Raji (cell line): ENCODE measurements around the gene ZNF367.

Source experiments
- POLR2A ChIP-seq: IDR thresholded peaks from 2 replicates; pipeline ENCODE4 v1.6.1; 2011; ENCODE audit warnings: low read depth, low read length, control low read depth; ENCODE audit not compliant: insufficient read depth

The ZNF367 gene

DNA sequence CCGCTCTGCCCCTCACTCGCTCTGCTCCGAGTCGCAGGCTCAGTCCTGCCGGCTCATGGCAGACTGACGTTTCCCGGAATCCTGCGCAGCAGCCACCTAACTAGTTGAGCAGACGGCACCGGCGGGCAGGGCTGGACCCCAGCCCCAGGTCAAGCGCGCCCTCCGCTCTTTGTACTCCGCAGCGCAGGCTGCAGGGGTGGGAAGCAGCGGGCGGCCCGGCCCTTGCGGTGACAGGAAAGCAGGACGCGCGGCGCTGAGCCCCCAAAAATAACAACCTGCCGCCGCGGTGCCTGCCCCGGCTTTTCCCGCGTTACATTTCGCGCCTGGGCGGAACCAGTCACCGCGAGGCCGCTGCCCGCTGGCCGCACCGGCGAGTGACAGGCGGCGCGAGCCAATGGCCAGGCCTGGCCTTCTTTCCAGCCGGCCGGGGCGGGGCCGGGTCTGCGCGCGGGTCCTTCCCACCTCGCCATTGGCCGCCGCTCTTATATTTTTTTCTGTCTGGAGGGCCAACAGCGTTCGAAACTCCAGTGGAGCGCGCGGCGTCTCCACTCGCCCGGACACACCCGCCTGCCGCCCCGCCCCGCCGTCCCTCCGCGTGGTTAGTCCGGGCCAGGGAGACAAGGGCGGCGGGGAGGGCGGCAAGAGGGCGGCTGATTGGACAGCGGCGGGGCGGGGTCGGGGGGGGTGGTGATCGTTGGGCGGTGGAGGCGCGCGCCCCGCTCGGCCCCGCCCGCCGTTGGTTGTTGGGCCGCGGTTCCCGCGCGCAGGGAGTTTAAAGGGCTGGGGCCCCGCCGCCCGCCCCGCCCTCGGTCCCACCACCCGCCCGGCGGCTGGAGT, at the start of gene ZNF367:
TSS of gene ZNF367 (minus strand) at position 288 of the 837 bp plus-strand sequence. CDS start 338 bp downstream, outside the sequence.
- TF ChIP-seq POLR2A, result peak; percentile 82

DNA sequence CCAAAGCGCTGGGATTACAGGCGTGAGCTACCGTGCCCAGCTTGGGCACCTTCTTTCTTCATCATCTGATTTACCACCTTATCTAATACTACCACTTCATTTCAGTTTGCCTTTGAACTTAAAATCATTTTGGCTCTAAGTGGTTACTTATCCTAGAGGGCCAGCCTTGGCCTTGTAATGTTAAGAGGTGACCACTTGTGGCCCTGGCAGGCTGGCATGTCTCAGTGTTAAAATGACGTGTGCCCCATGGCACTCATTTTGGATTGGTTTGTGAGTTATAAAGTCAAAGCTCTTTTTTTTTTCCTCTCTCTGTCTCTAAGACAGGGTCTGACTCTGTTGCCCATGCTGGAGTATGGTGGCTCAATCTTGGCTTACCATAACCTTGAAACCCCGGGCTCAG, 49.6 kb upstream of the ZNF367 start:
- TF ChIP-seq POLR2A, result no peak

GRCh38 chr9:96464426-96464825, 46.3 kb upstream of the ZNF367 start:
- TF ChIP-seq POLR2A, result no peak

GRCh38 chr9:96462541-96462940, 44.4 kb upstream of the ZNF367 start:
- no peak for TF ChIP-seq POLR2A

GRCh38 chr9:96461336-96461735, 43.2 kb upstream of the ZNF367 start:
- TF ChIP-seq POLR2A, result no peak

DNA sequence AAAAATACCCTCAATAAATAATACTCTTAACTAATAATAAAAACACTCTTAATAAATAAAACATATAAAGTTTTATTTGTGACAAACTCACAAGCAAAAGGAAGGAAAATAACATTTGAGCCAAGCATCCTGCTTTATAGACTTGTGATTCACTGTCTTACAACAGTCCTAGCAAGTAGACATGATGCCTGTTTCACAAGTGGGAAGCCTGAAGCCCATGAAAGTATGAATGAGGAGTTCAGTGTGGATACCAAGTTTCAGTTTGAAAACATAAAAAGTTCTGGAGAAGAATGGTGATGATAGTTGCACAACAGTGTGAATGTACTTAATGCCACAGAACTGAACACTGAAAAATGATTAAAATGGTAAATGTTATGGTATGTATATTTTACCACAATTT, 42.7 kb upstream of the ZNF367 start:
- no peak for TF ChIP-seq POLR2A

- no peak for TF ChIP-seq POLR2A
These were observed 42.3 kb upstream of the ZNF367 start for GRCh38 chr9:96460470-96460869.

DNA sequence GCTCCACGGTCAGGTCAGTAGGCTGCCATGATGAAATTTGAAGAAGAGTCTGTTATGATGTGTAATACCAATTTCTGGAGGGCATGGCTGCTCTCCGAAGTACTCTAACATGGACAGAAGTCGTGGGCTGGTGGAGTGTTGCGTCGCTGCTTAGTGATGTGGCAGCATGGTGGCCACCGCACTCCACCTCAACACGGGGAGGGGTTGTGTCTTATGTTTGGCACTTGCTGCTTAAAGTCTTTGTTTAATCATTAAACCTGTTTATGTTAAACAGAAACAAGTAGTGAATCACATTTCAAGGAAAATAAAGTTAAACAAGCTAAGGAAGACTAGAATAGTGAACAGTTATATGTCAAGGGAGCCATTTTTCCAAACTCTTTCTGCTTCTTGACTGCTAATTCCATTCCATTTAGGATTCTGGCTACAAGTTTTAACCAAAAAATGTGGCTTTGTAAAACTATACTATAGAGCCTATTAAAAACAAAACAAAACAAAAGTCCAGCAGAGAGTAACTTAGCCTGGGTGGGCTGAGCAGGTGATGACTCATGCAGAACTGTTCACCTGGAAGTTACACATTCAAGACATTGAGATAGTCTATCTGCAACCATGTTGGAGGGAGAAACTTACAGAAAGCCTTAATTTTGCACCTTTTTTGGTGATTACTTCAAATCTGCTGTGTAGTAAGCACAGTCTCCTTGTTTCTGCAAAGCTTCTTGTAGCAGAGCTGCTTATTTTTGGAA, 41.3 kb upstream of the ZNF367 start:
- TF ChIP-seq POLR2A, result no peak

DNA sequence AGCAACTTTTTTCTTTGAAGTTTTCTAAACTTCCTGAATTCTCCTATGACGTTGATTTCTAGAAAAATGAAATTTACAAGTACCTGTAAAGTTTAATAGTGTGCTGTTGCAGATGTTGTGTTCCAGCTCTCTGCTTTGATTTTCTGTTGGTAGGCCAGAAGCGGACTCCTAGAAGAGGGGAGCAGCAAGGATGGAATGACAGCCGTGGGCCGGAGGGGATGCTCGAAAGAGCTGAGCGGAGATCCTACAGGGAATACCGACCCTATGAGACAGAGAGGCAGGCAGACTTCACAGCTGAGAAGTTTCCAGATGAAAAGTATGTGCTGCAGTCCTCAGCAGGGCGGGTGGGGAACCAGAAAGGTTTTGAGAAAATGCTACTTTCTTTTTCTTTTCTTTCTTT, 40.1 kb upstream of the ZNF367 start:
- no peak for TF ChIP-seq POLR2A

GRCh38 chr9:96457266-96457665, 39.1 kb upstream of the ZNF367 start:
- no peak for TF ChIP-seq POLR2A

DNA sequence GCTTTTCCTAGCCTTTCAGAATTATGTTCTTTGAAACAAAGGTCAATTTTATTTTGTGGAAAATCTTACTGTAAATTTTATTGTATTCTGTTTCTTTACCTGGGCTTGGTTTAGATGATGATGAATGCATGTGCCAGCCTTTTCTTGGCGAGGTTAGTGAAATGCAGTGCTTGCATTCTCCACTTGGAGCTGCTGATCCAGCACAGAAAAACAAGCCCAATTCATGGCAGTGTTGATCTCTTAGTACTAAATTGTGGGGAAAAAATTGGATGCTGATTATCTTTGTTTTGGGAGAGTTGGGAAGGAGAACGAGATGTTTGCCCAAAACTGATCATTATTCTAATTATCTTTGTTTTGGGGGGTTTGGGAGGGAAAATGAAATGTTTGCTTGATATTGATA, 35.5 kb upstream of the ZNF367 start:
- no peak for TF ChIP-seq POLR2A

DNA sequence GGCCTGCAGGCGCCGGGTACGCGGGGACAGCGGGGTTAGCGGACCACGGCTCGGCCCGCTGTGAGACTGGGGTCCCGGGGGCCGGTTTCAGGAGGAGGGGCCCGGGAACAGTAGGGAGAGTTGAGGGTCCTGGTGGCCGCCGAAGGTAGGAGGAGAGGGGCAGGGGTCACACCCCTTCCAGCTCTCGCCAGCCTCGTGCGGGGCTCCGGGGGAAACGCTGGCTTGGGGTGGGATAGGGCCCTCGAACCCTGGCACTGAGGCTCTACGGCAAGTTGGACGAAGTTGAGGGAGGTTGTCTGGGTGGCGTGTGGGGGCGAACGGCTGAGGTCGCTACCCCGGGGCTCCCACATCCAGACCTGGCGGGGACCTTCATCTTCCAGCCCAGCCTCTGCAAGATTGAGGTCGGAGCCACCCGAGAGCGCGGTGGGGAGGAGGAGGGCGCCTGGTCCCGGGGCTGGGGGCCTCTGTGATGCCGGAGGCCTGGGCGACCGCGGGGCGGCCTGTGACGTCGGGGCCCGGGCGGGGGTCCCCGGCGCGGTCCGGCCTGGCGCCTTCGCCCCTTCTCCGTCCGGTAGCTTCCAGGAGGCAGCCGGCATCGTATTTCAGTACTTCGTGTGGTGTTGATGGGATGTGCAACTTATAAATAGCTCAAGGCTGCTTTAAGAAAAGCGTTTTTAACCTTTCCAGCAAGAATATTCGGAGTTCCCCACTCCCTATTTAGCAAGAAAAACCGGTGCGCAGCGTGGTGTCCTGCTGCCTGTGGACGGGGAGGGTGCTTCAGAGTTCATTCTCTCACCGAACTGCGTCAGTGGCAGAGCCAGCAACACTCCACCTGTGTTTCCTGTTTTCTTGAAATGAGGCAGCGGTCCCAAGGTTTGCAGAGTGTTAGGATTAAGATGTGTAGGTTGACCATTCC, 32.7 kb upstream of the ZNF367 start:
- no peak for TF ChIP-seq POLR2A

GRCh38 chr9:96449845-96450612, 31.9 kb upstream of the ZNF367 start, which contains the start of gene HABP4:
Gene HABP4, plus strand, starts transcription at chr9:96450169. Its CDS starts 111 bp downstream, at chr9:96450280.
- peak; percentile 87 for TF ChIP-seq POLR2A

DNA sequence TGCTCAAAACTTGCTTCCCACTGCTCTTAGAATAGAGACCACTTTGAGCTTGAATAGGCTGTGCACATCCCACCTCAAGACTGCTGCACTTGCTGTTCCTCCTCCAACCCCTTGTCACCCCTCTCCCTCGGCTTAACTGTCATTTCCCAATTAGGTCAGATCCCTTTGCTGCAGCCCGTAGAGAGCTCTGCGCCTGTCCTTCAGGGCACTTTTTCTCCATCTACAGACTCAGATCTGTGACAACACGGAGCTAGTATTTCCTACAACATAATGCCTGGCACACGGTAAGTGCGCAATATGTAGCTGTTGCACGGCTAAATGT, 31.3 kb upstream of the ZNF367 start:
- no peak for TF ChIP-seq POLR2A

GRCh38 chr9:96448546-96449170, 30.5 kb upstream of the ZNF367 start:
- no peak for TF ChIP-seq POLR2A

DNA sequence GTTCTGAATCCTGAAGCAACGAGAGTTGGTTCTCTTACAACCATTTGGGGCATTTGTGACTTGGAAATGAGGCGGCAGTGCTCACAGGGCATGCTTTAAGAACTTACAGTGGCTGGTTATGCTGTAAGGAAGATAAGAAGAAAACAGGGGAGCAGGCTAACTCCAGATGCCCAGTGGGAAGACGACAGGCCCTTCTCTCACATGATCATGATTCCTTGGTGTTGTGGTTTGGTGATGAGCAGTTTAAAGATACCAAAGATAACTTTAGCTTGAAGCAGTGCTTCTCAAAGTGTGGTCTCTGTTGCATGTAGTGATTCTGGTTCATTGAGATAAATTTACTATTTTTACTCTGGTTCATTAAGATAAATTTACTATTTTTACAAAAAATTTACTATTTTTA, 29.2 kb upstream of the ZNF367 start:
- TF ChIP-seq POLR2A, result no peak
